A549 treated with CORT108297 at 1 μM for 4 hours (cell line): ENCODE results near the gene LRRC19. TPM values are rescaled to one million over a fixed set of nuclear protein-coding genes. Genes with fewer than 3 reads are reported as not detected.

ENCODE experiments used
- total RNA-seq: library from RNA; stranded (reverse); fragments of 200-300 nt; extraction: Qiagen RNA extraction; gene quantifications from 5 replicates; pipeline ENCODE4 v1.2.3, GENCODE V29; 2022

The LRRC19 gene, protein sequence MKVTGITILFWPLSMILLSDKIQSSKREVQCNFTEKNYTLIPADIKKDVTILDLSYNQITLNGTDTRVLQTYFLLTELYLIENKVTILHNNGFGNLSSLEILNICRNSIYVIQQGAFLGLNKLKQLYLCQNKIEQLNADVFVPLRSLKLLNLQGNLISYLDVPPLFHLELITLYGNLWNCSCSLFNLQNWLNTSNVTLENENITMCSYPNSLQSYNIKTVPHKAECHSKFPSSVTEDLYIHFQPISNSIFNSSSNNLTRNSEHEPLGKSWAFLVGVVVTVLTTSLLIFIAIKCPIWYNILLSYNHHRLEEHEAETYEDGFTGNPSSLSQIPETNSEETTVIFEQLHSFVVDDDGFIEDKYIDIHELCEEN
- total RNA-seq = not detected in 5 replicates

DNA sequence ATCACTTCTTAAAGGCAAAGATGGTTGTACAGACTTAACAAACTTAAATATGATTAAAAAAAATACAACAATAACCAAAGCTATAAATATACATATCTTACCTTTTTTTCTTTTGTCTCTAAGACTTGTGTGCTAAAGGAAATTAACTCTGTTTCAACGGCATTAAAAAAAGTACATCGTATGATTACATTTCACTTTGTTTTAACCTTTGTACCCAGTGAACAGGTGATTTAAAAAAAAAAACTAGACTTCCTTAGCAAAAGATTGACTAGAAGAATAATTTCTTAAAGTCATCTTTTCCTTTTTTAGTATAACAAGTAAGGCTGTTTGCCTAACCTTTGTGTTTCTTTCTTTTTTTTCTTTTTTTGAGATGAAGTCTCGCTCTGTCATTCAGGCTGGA lies at the start of gene LRRC19:
Gene LRRC19, minus strand, starts transcription at position 182 of the 400 bp plus-strand sequence. CDS start 5,978 bp downstream, outside the sequence.

DNA sequence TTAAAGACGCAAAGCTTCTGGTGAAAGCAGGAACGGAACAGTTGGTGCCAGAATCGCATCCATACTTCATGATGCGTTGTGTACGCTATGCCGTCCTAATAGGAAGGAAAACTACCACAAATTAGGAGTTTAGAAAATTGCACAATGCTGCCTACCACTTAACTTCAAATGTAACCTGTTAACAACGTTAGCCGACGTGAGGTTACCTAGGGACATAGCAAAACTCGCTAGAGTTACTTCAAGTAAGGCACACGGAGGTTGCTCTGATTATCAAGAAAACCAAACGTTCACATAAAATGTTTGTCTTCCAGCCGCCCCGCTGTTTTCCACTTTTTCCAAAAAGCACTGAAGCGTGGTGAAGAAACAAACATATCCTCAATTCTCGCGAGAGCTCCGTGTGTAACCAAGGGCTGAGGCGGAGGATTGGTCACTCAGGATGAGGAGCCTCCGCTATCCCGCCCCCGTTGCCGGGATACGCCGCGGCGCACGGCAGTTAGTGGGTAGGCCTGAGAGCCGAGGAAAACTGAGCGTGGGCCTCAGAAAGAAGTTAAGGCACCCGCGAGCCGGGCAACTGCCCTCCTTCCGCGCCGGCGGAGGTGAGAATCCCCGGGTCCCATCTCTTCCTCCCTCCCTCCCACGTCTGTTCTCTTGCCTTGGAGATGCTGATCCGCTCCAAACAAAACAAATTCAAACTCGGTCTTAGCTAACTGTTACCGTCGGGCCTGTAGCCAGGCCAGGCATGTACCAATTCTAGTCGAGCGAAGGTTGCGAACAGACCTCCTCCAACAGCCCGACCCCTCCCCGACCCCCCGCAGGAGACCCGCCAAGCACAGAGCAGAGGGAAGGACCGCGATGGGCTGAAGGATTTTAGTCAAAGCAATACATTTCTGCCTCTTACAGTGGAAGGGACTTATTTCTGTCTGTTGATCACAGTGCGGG lies 49.3 kb downstream of the LRRC19 start, which contains the start of gene IFT74:
Gene IFT74, plus strand, starts transcription at position 492 of the 939 bp plus-strand sequence. CDS start 5,556 bp downstream, outside the sequence.

DNA sequence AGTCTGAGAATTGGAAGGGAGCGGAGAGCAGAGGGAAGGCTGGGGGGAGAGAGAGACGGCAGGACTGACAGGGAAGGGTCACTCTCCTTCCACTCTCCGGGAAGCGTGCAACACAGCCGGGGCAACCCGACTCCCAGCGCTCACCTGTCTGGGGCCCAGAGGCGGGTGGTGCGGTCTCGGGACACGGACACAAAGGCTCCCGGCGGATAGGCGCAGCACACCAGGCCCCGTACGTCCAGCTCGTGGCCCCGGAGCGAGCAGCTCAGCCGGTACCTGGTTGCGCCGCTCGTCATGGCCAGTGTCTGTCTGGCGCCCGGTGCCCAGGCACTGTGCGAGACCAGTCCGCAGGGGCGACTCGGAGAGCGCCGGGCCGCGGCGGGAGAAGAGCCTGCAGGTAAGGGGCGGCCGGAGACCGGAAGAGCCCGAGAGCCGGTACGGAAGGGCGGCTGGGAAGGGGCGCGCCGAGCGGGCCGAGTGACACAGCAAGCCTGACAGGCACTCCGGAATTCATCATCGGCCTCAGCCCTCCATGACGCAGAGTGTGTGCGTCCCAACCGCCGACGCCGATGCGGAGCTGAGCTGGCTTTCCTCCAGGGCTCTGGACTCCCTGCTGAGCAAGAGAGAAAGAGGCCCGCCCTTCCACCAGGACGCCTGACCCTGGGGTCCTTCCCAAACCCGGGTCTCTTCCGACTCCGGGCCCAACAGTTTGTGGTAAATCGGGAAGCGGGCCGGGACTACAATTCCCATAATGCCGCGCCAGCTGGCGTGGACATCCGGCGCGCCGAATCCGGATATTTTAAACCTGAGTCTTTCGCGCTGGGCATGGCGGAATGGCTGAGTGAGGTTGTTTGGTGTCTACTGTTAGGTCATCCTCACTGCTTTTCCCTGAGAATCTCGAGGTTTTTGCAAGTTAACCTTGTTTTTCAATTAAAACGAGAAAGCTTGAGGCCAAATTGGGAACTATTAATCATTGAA lies 58.4 kb downstream of the LRRC19 start, which contains the start of gene PLAA:
Gene PLAA, minus strand, starts transcription at position 490 of the 975 bp plus-strand sequence. Its CDS starts 197 bp downstream, at position 293.

Other genes with a start within 250 kb of the LRRC19 start
- 16.8 to 21.5 TPM (median 20.0 TPM) in 5 replicates for gene CAAP1, start 112.9 kb downstream of the LRRC19 start, total RNA-seq
- 29.0 to 39.0 TPM (median 31.4 TPM) in 5 replicates for gene PLAA, start 58.4 kb downstream of the LRRC19 start, total RNA-seq
- 11.8 to 17.2 TPM (median 14.2 TPM) in 5 replicates for gene IFT74, start 49.3 kb downstream of the LRRC19 start, total RNA-seq
- gene TEK, start 103.6 kb upstream of the LRRC19 start, total RNA-seq = 0.02 to 0.06 TPM (median 0.03 TPM) in 5 replicates